Ishikawa (cell line): Measurements from ENCODE around the gene PARP8.

Experiments
- EGR1 ChIP-seq: IDR thresholded peaks from 2 replicates; pipeline ENCODE4 v1.6.1; 2012
- EP300 ChIP-seq: IDR thresholded peaks from 2 replicates; pipeline ENCODE4 v1.6.1; 2012; ENCODE audit warnings: borderline replicate concordance
- FOXM1 ChIP-seq: IDR thresholded peaks from 2 replicates; pipeline ENCODE4 v1.6.1; 2012; ENCODE audit warnings: low read depth, borderline replicate concordance
- MAX ChIP-seq: IDR thresholded peaks from 2 replicates; pipeline ENCODE4 v1.6.1; 2012
- NFIC ChIP-seq: IDR thresholded peaks from 2 replicates; pipeline ENCODE4 v1.6.1; 2012
- RAD21 ChIP-seq: IDR thresholded peaks from 2 replicates; pipeline ENCODE4 v1.6.1; 2012; ENCODE audit warnings: low read depth
- REST ChIP-seq: IDR thresholded peaks from 2 replicates; pipeline ENCODE4 v1.6.1; 2012; ENCODE audit warnings: low read depth, mild to moderate bottlenecking
- TCF12 ChIP-seq: IDR thresholded peaks from 2 replicates; pipeline ENCODE4 v1.6.1; 2012; ENCODE audit warnings: low read depth
- USF1 ChIP-seq: IDR thresholded peaks from 2 replicates; pipeline ENCODE4 v1.6.1; 2012
- YY1 ChIP-seq: IDR thresholded peaks from 2 replicates; pipeline ENCODE4 v1.6.1; 2012; ENCODE audit warnings: low read depth
- ZBTB7A ChIP-seq: IDR thresholded peaks from 2 replicates; pipeline ENCODE4 v1.6.1; 2012; ENCODE audit warnings: low read depth

- TF ChIP-seq EGR1 (no peak), YY1 (no peak), ZBTB7A (no peak), MAX (no peak), NFIC (no peak), USF1 (no peak), TCF12 (no peak), REST (no peak), RAD21 (no peak), FOXM1 (no peak), EP300 (no peak)
These were observed 220.4 kb downstream of the PARP8 start for GRCh38 chr5:50886657-50887345.
